Mesenteric fat pad (tissue), 1 donor: ENCODE data around the gene DPYD. TPM values are rescaled to one million over a fixed set of nuclear protein-coding genes. Genes with fewer than 3 reads are reported as not detected.

Experiments
- DNase-seq: peaks from one replicate; pipeline ENCODE4 v3.0.0-alpha.2; 2020; ENCODE audit warnings: low spot score
- total RNA-seq: library from RNA; stranded (reverse); fragmentation: NEBNext Ultra II Directional; extraction: Animal tissue kit (Norgen Biotek cat#: 25700); gene quantifications from one replicate; pipeline ENCODE4 v1.2.1, GENCODE V29; 2021
- donor health status: DM: yes; HTN: yes; CAD: no.

Gene DPYD
- total RNA-seq, 1 donor from 2014 or later: 48.6 TPM

GRCh38 chr1:97457446-97458089 lies 463.3 kb downstream of the DPYD start:
- DNase-seq: no peak

GRCh38 chr1:97451944-97452343 lies 468.9 kb downstream of the DPYD start:
- DNase-seq: no peak

- DNase-seq: no peak
Measured at GRCh38 chr1:97451046-97451826, 469.6 kb downstream of the DPYD start.

GRCh38 chr1:97441966-97442365 lies 478.9 kb downstream of the DPYD start:
- no peak for DNase-seq

GRCh38 chr1:97433824-97434177 lies 487.0 kb downstream of the DPYD start:
- no peak for DNase-seq

DNA sequence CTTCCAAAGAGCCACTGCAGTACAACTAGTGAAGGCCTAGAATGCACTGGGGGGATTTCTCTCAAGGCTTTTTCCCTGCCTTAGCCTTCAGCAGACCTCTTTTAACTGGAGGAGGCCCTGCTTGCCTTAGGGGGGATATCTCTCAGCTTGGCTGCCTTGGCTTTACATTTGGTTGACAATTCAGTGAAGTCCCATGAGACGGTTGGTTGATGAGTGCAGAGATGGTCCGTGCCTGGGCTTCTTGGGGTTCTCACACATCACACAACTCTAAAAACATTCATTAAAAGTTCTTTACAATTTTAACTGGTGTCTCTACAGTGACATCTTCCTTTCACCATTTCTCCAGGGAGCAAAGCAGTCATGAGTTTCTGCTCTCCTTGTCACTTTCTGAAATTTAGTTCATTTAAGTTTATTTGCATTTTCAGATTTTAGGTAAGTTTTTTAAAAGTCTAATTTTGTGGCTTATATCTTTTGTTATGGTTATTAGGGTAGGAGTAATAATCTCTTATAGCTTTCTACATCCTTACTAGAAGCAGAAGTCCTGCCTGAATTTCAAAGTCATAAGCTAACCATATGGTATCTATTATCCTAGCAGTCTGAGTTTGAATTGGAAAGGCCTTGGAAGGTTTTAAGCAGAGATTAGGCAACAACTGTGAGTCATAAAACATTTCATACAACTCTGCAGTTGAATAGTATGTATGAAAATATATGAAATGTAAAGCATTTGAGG lies 487.6 kb downstream of the DPYD start:
- DNase-seq: no peak

- no peak for DNase-seq
Measured at GRCh38 chr1:97427371-97427770, 493.5 kb downstream of the DPYD start.

GRCh38 chr1:97424209-97424608 lies 496.6 kb downstream of the DPYD start:
- DNase-seq: no peak

DNA sequence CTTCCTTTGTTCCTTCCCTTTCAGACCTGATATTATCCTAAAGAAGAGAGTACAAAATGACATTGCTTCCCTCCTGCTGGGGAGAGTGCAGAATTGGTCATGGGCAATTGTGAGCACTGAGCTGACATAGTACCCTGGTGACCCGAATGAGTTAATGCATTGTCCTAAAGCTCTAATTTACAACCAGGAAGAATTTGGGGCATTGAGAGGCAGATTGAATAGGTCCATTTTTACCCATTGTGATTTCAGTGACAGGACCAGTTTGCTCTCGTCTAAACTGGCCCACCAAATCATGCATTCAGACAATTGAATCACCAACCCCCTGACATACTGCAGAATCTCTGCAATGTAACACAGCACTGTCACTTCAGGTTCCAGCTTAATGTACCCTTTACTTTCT lies 497.4 kb downstream of the DPYD start:
- DNase-seq: no peak

GRCh38 chr1:97417661-97418060 lies 503.2 kb downstream of the DPYD start:
- no peak for DNase-seq

- DNase-seq: no peak
Measured at GRCh38 chr1:97414682-97415312, 506.0 kb downstream of the DPYD start.

- no peak for DNase-seq
Measured at GRCh38 chr1:97412737-97413136, 508.1 kb downstream of the DPYD start.

- DNase-seq: no peak
Measured at GRCh38 chr1:97412166-97412565, 508.7 kb downstream of the DPYD start.

DNA sequence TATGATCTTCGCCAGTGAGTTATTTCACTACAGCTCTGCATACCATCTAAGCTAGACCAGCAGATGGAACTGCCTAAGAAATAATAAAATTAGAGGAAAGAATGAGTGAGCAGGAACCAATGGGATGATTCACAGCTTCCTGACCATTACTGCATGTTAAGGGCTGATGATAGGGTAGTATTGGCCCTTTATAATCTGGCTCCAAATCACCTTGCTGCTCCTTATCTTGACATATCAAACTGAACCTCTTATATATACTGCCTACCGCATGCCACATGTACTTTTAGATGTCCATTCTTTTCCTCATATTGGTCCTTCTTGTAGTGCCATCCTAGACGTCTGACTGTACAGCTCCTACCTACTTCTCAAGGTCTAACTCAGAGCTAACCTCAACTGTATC lies 524.4 kb downstream of the DPYD start:
- no peak for DNase-seq

DNA sequence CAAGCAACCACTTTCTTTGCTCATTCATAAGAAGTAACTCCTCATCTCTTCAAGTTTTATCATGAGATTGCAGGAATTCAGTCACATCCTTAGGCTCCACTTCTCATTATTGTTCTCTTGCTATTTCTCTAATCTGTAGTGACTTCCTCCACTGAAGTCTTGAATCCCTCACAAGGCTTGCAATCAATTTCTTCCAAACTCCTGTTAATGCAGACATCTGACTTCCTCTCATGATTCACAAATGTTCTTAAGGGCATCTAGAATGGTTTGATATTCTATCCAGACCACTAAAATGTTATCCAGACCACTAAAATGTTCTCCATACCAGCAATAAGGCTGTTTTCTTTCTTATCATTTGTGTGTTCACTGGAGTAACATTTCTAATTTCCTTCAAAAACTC lies 528.1 kb downstream of the DPYD start:
- DNase-seq: no peak

GRCh38 chr1:97385536-97386277 lies 535.1 kb downstream of the DPYD start:
- no peak for DNase-seq

DNA sequence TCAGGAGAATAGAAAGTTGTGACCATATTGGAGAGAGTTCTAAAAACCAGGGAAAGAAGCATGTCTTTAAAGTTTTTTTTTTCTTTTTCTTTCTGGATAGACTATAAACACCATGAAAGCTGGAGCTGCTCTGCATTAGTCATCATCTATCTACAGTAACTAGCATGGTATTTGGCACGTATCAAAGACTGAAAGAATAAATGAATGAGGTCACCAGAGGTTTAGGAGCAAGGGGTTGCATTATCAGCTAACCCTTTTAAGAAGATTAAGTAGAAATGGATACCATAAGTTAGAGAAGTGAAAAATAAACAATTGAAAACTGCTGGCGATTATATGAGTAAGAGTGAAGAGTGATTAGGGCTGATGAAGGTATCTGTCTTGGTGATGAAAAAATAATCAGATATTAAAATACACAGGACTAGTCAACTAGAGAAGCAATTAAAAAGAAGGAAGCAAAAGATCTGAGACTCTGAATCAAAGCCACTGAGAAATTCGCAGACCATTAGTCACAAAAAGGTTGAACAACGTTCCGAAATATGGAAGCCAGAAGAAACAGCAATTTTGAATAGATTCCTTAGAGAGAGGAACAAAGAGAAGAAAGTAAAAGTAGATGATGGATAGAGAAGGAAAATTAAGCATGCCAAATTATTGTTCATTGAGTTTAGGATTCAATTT lies 536.4 kb downstream of the DPYD start:
- DNase-seq: no peak

DNA sequence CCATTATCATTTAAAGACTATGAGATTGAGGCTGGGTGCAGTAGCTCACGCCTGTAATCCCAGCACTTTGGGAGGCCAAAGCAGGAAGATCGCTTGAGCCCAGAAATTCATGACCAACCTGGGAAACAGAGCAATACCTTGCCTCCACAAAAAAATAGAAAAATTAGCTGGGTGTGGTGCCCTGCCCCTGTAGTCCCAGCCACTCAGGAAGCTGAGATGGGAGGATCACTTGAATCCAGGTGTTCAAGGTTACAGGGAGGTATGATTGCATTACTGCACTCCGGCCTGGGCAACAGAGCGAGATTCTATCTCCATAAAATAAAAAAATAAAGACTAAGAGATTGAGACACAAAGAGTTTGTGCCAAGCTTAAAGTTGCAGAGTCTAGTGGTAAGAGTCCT lies 537.0 kb downstream of the DPYD start:
- no peak for DNase-seq

GRCh38 chr1:97382206-97382605 lies 538.6 kb downstream of the DPYD start:
- no peak for DNase-seq

GRCh38 chr1:97379387-97380075 lies 541.3 kb downstream of the DPYD start:
- DNase-seq: no peak
